ENCODE results near the gene APEH.

- TF ChIP-seq CTCF (IDR thresholded peaks at IDR 0.05), result no peak
- no peak for TF ChIP-seq POLR2A (IDR thresholded peaks at IDR 0.05)
These were observed 933 bp upstream of the APEH start for GRCh38 chr3:49673121-49673714.
